Lung (tissue), 12 donors: ENCODE results near the gene IL1RN. TPM values are rescaled to one million over a fixed set of nuclear protein-coding genes. Genes with fewer than 3 reads are reported as not detected.
A peak's percentile ranks its signal among the peaks of the same experiment; 100 is the strongest.

Source experiments
- ATAC-seq: fragments of 200-7000 bp; cut with Tn5 transposase; one replicate; pipeline ENCODE4 v1.9.1; 2020; ENCODE audit warnings: moderate number of reproducible peaks; ENCODE audit not compliant: insufficient read depth, low FRiP score
- DNase-seq, 3 donors: peaks; one replicate each; pipeline ENCODE4 v3.0.0-alpha.2; 2013 to 2017
- H3K27ac ChIP-seq, 2 donors: one replicate each; pipeline ENCODE4 v1.5.1; 2013; ENCODE audit warnings: mild to moderate bottlenecking in 2 of 2, moderate library complexity in 2 of 2, control low read depth in 1 of 2, inconsistent platforms in 1 of 2, low read depth in 1 of 2, low read length in 1 of 2
- H3K27me3 ChIP-seq, 3 donors: one replicate each; pipeline ENCODE4 v1.5.1; 2013; ENCODE audit warnings: low read length in 2 of 3; ENCODE audit not compliant: control insufficient read depth in 3 of 3, insufficient read depth in 3 of 3
- H3K36me3 ChIP-seq, 4 donors: one replicate each; pipeline ENCODE4 v1.5.1; 2013; ENCODE audit warnings: low read length in 4 of 4, mild to moderate bottlenecking in 1 of 4, moderate library complexity in 1 of 4; ENCODE audit not compliant: control insufficient read depth in 4 of 4, insufficient read depth in 4 of 4
- H3K4me1 ChIP-seq, 5 donors: one replicate each; pipeline ENCODE4 v1.5.1; 2013; ENCODE audit warnings: low read length in 5 of 5, mild to moderate bottlenecking in 2 of 5, moderate library complexity in 1 of 5; ENCODE audit not compliant: control insufficient read depth in 5 of 5, insufficient read depth in 5 of 5
- H3K4me3 ChIP-seq: one replicate; pipeline ENCODE4 v1.5.1; 2013; ENCODE audit warnings: mild to moderate bottlenecking, control low read depth, moderate library complexity
- H3K9ac ChIP-seq, 2 donors: one replicate each; pipeline ENCODE4 v1.5.1; 2013; ENCODE audit warnings: low read length in 2 of 2, control low read depth in 1 of 2; ENCODE audit not compliant: insufficient read depth in 1 of 2
- H3K9me3 ChIP-seq, 4 donors: one replicate each; pipeline ENCODE4 v1.5.1; 2013; ENCODE audit warnings: low read length in 3 of 4, mild to moderate bottlenecking in 1 of 4, moderate library complexity in 1 of 4; ENCODE audit not compliant: control insufficient read depth in 4 of 4, insufficient read depth in 3 of 4
- WGBS, 2 donors: extraction: QIAGEN DNeasy Blood & Tissue Kit; methylation state at CpG; one replicate each; pipeline ENCODE4 v1.1.7; 2013; 5-methylcytosine and 5-hydroxymethylcytosine counted together
- polyA plus RNA-seq, 2 donors: library from polyadenylated mRNA; stranded (reverse); fragments of 200-250 nt; gene quantifications; one replicate each; pipeline ENCODE4 v1.2.1, GENCODE V29; 2013
- total RNA-seq, 2 donors: library from RNA; depleted of rRNA in 1 of 2; stranded (reverse); fragments of >200 nt in 1 of 2; gene quantifications; one replicate each; pipeline ENCODE4 v1.2.1, GENCODE V29; 2014 to 2021
- TF ChIP-seq, protein P1 (sequence below): IDR thresholded peaks from 2 replicates; pipeline ENCODE4 v1.5.1; 2012; ENCODE audit warnings: mild to moderate bottlenecking; ENCODE audit errors: control extremely low read depth, extremely low read depth
- donor health status: control.
- donor health status: control.
- donor health status: Bipolar disorder and iron deficiency.
- donor health status: healthy.
- donor health status: DM: yes; HTN: yes; CAD: no.

The IL1RN gene
- total and polyA plus RNA-seq, 4 donors = 9.6 to 850 (median 16.7) TPM

DNA sequence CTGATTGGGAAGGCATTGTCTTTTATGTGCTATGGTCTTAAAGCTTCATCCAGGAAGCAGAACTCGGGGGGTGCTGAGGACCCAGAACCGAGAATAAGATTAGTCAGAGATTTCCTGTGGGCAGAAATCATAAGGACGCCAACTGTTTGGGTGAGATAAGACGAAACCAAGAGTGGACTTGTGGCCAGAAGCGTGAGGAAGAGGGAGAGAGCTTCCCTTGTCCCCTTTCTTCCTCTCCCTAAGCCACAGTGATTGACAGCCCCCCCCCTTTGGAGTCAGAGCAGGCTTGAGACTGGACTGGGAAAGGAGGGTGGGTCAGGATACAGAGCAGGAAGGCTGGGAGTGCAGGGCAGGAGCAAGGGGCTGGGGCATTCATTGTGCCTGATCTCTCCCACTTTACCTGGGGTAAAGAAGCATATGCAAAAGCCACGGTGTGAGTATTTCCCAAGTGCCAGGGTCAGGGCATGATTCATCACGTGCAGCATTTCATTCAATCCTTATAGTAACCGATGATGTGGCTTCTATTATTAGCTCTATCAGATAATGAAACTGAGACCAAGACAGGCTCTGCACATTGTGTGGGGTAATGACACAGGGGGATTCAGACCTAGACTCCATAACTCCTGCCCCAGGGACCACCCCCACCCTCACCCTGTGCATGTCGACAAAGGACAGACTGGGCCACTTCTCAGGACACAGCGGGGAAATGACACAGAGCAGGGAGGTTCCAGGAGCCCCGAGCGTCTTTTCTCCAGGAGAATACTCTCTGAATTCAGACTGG, 3.0 kb upstream of the IL1RN start:
- H3K27ac ChIP-seq = no peak overlapping the region
- peaks cover 0 to 3% (median 0%) of the 10 kb centered on the region in 3 donors for H3K27me3 ChIP-seq
- ATAC-seq (no peak), DNase-seq (no peak)
- H3K4me1 ChIP-seq = peaks cover 0 to 4% (median 0%) of the 10 kb centered on the region in 5 donors
- TF ChIP-seq, protein P1, sequence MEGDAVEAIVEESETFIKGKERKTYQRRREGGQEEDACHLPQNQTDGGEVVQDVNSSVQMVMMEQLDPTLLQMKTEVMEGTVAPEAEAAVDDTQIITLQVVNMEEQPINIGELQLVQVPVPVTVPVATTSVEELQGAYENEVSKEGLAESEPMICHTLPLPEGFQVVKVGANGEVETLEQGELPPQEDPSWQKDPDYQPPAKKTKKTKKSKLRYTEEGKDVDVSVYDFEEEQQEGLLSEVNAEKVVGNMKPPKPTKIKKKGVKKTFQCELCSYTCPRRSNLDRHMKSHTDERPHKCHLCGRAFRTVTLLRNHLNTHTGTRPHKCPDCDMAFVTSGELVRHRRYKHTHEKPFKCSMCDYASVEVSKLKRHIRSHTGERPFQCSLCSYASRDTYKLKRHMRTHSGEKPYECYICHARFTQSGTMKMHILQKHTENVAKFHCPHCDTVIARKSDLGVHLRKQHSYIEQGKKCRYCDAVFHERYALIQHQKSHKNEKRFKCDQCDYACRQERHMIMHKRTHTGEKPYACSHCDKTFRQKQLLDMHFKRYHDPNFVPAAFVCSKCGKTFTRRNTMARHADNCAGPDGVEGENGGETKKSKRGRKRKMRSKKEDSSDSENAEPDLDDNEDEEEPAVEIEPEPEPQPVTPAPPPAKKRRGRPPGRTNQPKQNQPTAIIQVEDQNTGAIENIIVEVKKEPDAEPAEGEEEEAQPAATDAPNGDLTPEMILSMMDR = no peak
- H3K4me3 ChIP-seq = no peak overlapping the region
- no peaks in the 10 kb centered on the region for H3K9me3 ChIP-seq
- H3K36me3 ChIP-seq = no peaks in the 10 kb centered on the region
- WGBS, 2 donors = 38 to 39% methylated on average over 12 of the region's 12 CpGs
- H3K9ac ChIP-seq = no peak overlapping the region

DNA sequence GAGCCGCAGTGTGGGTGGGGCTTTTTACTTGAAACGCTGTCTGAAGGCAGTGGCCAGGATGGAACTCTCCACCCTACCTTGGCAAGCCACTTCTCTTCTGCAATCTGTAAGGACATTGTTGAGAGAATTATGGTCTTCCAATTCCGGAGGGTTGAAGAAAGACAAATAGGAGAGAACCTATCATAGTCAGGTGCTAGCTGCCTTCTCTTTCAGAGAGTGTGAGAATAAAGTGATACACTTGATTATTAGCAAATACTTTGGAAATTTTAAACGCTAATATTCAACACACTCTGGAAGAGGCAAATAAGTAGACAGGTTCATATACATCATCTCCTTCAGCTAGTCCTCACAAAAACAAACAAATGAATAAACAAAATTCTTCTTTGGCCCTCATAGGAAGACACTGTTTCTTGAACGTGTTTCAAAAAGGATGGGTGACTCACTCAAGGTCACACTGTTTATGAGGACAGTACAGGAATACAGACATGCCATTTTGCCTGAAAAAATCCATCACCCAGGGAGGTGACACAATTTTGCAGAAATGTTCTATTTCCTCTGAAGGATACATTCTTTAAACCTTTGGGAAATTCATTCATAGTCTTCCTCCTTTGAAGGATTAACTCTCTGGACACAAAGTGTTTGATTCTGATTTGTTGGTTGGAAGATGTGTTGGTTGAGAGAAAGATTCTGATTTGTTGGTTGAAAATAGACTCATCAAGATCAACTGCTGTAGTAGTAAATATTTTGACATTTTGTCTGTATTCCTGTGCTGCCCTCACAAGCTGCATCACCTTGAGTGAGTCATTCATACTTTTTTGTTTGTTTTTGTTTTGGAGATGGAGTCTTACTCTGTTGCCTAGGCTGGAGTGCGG, 2.2 kb upstream of the IL1RN start:
- Histone ChIP-seq H3K4me1 (peaks cover 0 to 4% (median 0%) of the 10 kb centered on the region in 5 donors), H3K36me3 (no peaks in the 10 kb centered on the region), H3K9me3 (no peaks in the 10 kb centered on the region), H3K27ac (no peak overlapping the region), H3K9ac (no peak overlapping the region), H3K27me3 (peaks cover 0 to 3% (median 0%) of the 10 kb centered on the region in 3 donors), H3K4me3 (no peak overlapping the region)
- TF ChIP-seq, protein P1 = no peak
- DNase-seq = no peak
- whole genome bisulfite sequencing, 2 donors = 53 to 62% methylated on average over 6 of the region's 6 CpGs
- ATAC-seq = no peak

DNA sequence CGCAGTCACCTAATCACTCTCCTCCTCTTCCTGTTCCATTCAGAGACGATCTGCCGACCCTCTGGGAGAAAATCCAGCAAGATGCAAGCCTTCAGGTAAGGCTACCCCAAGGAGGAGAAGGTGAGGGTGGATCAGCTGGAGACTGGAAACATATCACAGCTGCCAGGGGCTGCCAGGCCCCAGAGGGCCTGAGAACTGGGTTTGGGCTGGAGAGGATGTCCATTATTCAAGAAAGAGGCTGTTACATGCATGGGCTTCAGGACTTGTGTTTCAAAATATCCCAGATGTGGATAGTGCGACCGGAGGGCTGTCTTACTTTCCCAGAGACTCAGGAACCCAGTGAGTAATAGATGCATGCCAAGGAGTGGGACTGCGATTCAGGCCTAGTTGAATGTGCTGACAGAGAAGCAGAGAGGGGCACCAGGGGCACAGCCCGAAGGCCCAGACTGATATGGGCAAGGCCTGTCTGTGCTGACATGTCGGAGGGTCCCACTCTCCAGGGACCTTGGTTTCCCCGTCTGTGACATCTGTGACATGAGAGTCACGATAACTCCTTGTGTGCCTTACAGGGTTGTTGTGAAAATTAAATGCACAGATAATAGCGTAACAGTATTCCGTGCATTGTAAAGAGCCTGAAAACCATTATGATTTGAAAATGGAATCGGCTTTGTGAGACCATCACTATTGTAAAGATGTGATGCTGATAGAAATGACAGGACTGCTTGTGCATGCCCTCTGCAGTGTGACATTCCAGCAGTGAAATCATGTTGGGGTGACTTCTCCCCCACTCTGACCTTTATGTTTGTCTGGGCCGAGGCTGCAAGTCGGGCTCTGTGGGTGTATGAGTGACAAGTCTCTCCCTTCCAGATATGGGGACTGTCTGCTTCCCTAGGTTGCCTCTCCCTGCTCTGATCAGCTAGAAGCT, 510 bp downstream of the IL1RN start:
- Histone ChIP-seq H3K4me3 (no peak overlapping the region), H3K27ac (peak overlapping the region in 1 of 2 donors; percentile 43), H3K27me3 (no peaks in the 10 kb centered on the region), H3K4me1 (peaks cover 0 to 4% (median 0%) of the 10 kb centered on the region in 5 donors), H3K9me3 (peaks cover 0 to 2% (median 0%) of the 10 kb centered on the region in 4 donors), H3K9ac (no peak overlapping the region), H3K36me3 (peaks cover 0 to 3% (median 0%) of the 10 kb centered on the region in 4 donors)
- WGBS, 2 donors = 65 to 70% methylated on average over 15 of the region's 15 CpGs
- ATAC-seq (no peak), DNase-seq (no peak)
- TF ChIP-seq, protein P1 = no peak
